Ishikawa (cell line): ENCODE results near the gene CACNA1F.

Source experiments
- CEBPB ChIP-seq: IDR thresholded peaks from 2 replicates; pipeline ENCODE4 v1.6.1; 2012
- CREB1 ChIP-seq: IDR thresholded peaks from 2 replicates; pipeline ENCODE4 v1.6.1; 2012; ENCODE audit warnings: low read depth
- EGR1 ChIP-seq: IDR thresholded peaks from 2 replicates; pipeline ENCODE4 v1.6.1; 2012
- EP300 ChIP-seq: IDR thresholded peaks from 2 replicates; pipeline ENCODE4 v1.6.1; 2012; ENCODE audit warnings: borderline replicate concordance
- FOXM1 ChIP-seq: IDR thresholded peaks from 2 replicates; pipeline ENCODE4 v1.6.1; 2012; ENCODE audit warnings: low read depth, borderline replicate concordance
- NFIC ChIP-seq: IDR thresholded peaks from 2 replicates; pipeline ENCODE4 v1.6.1; 2012
- RAD21 ChIP-seq: IDR thresholded peaks from 2 replicates; pipeline ENCODE4 v1.6.1; 2012; ENCODE audit warnings: low read depth
- TAF1 ChIP-seq: IDR thresholded peaks from 2 replicates; pipeline ENCODE4 v1.6.1; 2012; ENCODE audit warnings: low read depth, mild to moderate bottlenecking
- TCF12 ChIP-seq: IDR thresholded peaks from 2 replicates; pipeline ENCODE4 v1.6.1; 2012; ENCODE audit warnings: low read depth
- TEAD4 ChIP-seq: IDR thresholded peaks from 2 replicates; pipeline ENCODE4 v1.6.1; 2012
- YY1 ChIP-seq: IDR thresholded peaks from 2 replicates; pipeline ENCODE4 v1.6.1; 2012; ENCODE audit warnings: low read depth
- ZBTB7A ChIP-seq: IDR thresholded peaks from 2 replicates; pipeline ENCODE4 v1.6.1; 2012; ENCODE audit warnings: low read depth
- TF ChIP-seq, protein P1 (sequence below): IDR thresholded peaks from 2 replicates; pipeline ENCODE4 v1.6.1; 2012; ENCODE audit warnings: low read depth, mild to moderate bottlenecking
- TF ChIP-seq, protein P2 (sequence below): IDR thresholded peaks from 2 replicates; pipeline ENCODE4 v1.6.1; 2012
- TF ChIP-seq, protein P3 (sequence below): IDR thresholded peaks from 2 replicates; pipeline ENCODE4 v1.6.1; 2012

Gene CACNA1F

GRCh38 chrX:49206543-49206942 lies 26.6 kb downstream of the CACNA1F start:
- TF ChIP-seq RAD21 (no peak), CREB1 (no peak), TCF12 (no peak), FOXM1 (no peak), TEAD4 (no peak), EGR1 (no peak), EP300 (no peak), CEBPB (no peak), NFIC (no peak), ZBTB7A (no peak), TAF1 (no peak)
- TF ChIP-seq, protein P1, sequence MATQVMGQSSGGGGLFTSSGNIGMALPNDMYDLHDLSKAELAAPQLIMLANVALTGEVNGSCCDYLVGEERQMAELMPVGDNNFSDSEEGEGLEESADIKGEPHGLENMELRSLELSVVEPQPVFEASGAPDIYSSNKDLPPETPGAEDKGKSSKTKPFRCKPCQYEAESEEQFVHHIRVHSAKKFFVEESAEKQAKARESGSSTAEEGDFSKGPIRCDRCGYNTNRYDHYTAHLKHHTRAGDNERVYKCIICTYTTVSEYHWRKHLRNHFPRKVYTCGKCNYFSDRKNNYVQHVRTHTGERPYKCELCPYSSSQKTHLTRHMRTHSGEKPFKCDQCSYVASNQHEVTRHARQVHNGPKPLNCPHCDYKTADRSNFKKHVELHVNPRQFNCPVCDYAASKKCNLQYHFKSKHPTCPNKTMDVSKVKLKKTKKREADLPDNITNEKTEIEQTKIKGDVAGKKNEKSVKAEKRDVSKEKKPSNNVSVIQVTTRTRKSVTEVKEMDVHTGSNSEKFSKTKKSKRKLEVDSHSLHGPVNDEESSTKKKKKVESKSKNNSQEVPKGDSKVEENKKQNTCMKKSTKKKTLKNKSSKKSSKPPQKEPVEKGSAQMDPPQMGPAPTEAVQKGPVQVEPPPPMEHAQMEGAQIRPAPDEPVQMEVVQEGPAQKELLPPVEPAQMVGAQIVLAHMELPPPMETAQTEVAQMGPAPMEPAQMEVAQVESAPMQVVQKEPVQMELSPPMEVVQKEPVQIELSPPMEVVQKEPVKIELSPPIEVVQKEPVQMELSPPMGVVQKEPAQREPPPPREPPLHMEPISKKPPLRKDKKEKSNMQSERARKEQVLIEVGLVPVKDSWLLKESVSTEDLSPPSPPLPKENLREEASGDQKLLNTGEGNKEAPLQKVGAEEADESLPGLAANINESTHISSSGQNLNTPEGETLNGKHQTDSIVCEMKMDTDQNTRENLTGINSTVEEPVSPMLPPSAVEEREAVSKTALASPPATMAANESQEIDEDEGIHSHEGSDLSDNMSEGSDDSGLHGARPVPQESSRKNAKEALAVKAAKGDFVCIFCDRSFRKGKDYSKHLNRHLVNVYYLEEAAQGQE: no peak
- TF ChIP-seq, protein P2, sequence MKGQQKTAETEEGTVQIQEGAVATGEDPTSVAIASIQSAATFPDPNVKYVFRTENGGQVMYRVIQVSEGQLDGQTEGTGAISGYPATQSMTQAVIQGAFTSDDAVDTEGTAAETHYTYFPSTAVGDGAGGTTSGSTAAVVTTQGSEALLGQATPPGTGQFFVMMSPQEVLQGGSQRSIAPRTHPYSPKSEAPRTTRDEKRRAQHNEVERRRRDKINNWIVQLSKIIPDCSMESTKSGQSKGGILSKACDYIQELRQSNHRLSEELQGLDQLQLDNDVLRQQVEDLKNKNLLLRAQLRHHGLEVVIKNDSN: no peak

- TF ChIP-seq EP300: no peak
- TF ChIP-seq YY1: no peak
- TF ChIP-seq, protein P3, sequence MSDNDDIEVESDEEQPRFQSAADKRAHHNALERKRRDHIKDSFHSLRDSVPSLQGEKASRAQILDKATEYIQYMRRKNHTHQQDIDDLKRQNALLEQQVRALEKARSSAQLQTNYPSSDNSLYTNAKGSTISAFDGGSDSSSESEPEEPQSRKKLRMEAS: no peak
- TF ChIP-seq CREB1: no peak
- TF ChIP-seq, protein P1: no peak
- TF ChIP-seq, protein P2: no peak
- no peak for TF ChIP-seq TAF1
- no peak for TF ChIP-seq EGR1
- no peak for TF ChIP-seq FOXM1
- TF ChIP-seq TEAD4: no peak
- no peak for TF ChIP-seq CEBPB
- TF ChIP-seq ZBTB7A: no peak
- TF ChIP-seq NFIC: no peak
- TF ChIP-seq TCF12: no peak
- no peak for TF ChIP-seq RAD21
Observed at GRCh38 chrX:49205443-49205842, 27.7 kb downstream of the CACNA1F start.

- TF ChIP-seq TAF1: no peak
- TF ChIP-seq ZBTB7A: no peak
- TF ChIP-seq NFIC: no peak
- TF ChIP-seq TCF12: no peak
- TF ChIP-seq, protein P1: no peak
- TF ChIP-seq CEBPB: no peak
- TF ChIP-seq, protein P2: no peak
Observed at GRCh38 chrX:49204709-49205108, 28.4 kb downstream of the CACNA1F start.

GRCh38 chrX:49204017-49204416 lies 29.1 kb downstream of the CACNA1F start:
- TF ChIP-seq TEAD4 (no peak), TCF12 (no peak), NFIC (no peak), CEBPB (no peak), FOXM1 (no peak), EGR1 (no peak)
- TF ChIP-seq, protein P2: no peak
- TF ChIP-seq, protein P1: no peak
